ENCODE measurements around the gene HTR3D. TPM values are rescaled to one million over a fixed set of nuclear protein-coding genes. Genes with fewer than 3 reads are reported as not detected.
A peak's percentile ranks its signal among the peaks of the same experiment; 100 is the strongest.
"Not testable (repeated sequence)": the region's sequence is repeated elsewhere in the genome, so short reads cannot be mapped to it uniquely, and the experiment has no call there.

The HTR3D gene
- total RNA-seq, 4 donors from 2014 or later: not detected

GRCh38 chr3:184005941-184006507, 25.5 kb upstream of the HTR3D start:
- no peaks in the 10 kb centered on the region for H3K9me3 ChIP-seq
- intact Hi-C loops (cut with DNase I; ENCODE audit: low total_unique reads): no loop called here
- peak; percentile 94 for DNase-seq
- peaks cover 0 to 43% (median 24%) of the 10 kb centered on the region in 4 donors for H3K4me1 ChIP-seq
- 27 to 35% methylated on average over 6 to 11 of the region's 11 CpGs for WGBS, 2 donors (ENCODE audit: low coverage in 1 of 2)
- TF ChIP-seq POLR2A (IDR thresholded peaks at IDR 0.05): peak; percentile 39
- peak; percentile 28 to 72 (median 28) for TF ChIP-seq POLR2AphosphoS5 (IDR thresholded peaks at IDR 0.05)
- TF ChIP-seq EP300 (IDR thresholded peaks at IDR 0.05; ENCODE audit: low read depth): no peak
- TF ChIP-seq, protein P1, sequence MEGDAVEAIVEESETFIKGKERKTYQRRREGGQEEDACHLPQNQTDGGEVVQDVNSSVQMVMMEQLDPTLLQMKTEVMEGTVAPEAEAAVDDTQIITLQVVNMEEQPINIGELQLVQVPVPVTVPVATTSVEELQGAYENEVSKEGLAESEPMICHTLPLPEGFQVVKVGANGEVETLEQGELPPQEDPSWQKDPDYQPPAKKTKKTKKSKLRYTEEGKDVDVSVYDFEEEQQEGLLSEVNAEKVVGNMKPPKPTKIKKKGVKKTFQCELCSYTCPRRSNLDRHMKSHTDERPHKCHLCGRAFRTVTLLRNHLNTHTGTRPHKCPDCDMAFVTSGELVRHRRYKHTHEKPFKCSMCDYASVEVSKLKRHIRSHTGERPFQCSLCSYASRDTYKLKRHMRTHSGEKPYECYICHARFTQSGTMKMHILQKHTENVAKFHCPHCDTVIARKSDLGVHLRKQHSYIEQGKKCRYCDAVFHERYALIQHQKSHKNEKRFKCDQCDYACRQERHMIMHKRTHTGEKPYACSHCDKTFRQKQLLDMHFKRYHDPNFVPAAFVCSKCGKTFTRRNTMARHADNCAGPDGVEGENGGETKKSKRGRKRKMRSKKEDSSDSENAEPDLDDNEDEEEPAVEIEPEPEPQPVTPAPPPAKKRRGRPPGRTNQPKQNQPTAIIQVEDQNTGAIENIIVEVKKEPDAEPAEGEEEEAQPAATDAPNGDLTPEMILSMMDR (IDR thresholded peaks at IDR 0.05): no peak
- no peaks in the 10 kb centered on the region for H3K27me3 ChIP-seq
- peak overlapping the region; percentile 72 to 86 (median 78) for H3K27ac ChIP-seq
- peak overlapping the region in 1 of 4 donors; percentile 5 for H3K4me3 ChIP-seq
- H3K36me3 ChIP-seq: peaks cover 0 to 7% (median 0%) of the 10 kb centered on the region in 4 donors
- in situ Hi-C loops (cut with MboI; ENCODE audit: low pct_ligation_motif_present in 1 of 4, low pct_unique_long_range_greater_than_20kb in 1 of 4, low sequenced_read_pairs in 3 of 4): no loop called here

DNA sequence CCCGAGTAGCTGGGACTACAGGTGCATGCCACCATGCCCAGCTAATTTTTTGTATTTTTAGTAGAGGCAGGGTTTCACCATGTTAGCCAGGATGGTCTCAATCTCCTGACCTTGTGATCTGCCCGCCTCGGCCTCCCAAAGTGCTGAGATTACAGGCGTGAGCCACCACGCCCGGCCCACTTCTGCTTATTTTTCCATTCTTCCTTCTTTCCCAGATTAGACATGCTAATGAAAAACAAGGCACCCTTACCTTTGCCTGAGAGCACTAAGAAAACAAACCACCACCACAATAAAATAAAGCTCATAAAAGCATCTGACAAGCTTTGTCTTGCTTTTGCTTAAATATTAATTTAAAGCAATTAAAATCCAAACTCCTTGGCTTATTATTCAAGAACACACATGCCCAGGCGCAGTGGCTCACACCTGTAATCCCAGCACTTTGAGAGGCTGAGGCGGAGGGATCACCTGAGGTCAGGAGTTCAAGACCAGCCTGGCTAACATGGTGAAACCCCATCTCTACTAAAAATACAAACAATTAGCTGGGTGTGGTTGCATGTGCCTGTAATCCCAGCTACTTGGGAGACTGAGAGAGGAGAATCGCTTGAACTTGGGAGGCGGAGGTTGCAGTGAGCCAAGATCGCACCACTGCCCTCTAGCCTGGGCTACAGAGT, 24.3 kb upstream of the HTR3D start:
- DNase-seq: peak; percentile 50
- 42 to 62% methylated on average over 5 to 11 of the region's 11 CpGs for WGBS, 2 donors (ENCODE audit: low coverage in 1 of 2)

DNA sequence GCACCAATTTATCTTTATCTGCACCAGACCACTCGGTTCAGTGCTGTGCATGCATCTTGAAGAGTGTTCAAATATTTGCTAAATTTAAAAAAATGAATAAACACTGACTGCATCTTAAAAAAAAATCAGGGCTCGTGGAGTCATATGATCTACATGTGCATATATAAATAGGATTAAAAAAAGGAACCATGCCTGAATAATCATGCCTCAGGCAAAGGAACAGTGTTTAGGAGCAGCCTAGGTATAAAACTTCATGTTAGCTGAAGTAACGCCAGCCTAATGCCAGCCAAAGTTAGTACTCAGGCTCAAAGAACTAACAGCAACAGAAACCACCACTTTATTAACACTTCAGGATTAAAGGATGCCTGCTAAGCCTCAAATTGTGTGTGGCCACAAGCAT, 23.4 kb upstream of the HTR3D start:
- H3K36me3 ChIP-seq: peaks cover 0 to 7% (median 0%) of the 10 kb centered on the region in 4 donors
- no peak for DNase-seq
- in situ Hi-C loops (cut with MboI; ENCODE audit: low pct_ligation_motif_present in 1 of 4, low pct_unique_long_range_greater_than_20kb in 1 of 4, low sequenced_read_pairs in 3 of 4): no loop called here
- no peaks in the 10 kb centered on the region for H3K9me3 ChIP-seq
- intact Hi-C loops (cut with DNase I; ENCODE audit: low total_unique reads): no loop called here
- peaks cover 0 to 60% (median 35%) of the 10 kb centered on the region in 4 donors for H3K4me1 ChIP-seq
- TF ChIP-seq EP300 (IDR thresholded peaks at IDR 0.05; ENCODE audit: low read depth) (no peak), POLR2AphosphoS5 (IDR thresholded peaks at IDR 0.05) (no peak), POLR2A (IDR thresholded peaks at IDR 0.05) (no peak)
- TF ChIP-seq, protein P1 (IDR thresholded peaks at IDR 0.05): no peak
- whole genome bisulfite sequencing, 2 donors (ENCODE audit: low coverage in 1 of 2): 48 to 67% methylated on average over 3 of the region's 3 CpGs
- no peak overlapping the region for H3K4me3 ChIP-seq
- peak overlapping the region; percentile 72 to 86 (median 78) for H3K27ac ChIP-seq
- no peaks in the 10 kb centered on the region for H3K27me3 ChIP-seq

More for the DNA sequence above, 24.3 kb upstream of the HTR3D start:
- H3K27me3 ChIP-seq; H3K9me3 ChIP-seq; in situ Hi-C loops (cut with MboI; ENCODE audit: low pct_ligation_motif_present in 1 of 4, low pct_unique_long_range_greater_than_20kb in 1 of 4, low sequenced_read_pairs in 3 of 4); intact Hi-C loops (cut with DNase I; ENCODE audit: low total_unique reads); H3K4me3 ChIP-seq; H3K36me3 ChIP-seq: not testable (repeated sequence)
- H3K27ac ChIP-seq: peak overlapping the region; percentile 72 to 86 (median 78)
- H3K4me1 ChIP-seq: peaks cover 0 to 51% (median 30%) of the 10 kb centered on the region in 4 donors

- TF ChIP-seq, protein P1 (IDR thresholded peaks at IDR 0.05): no peak
- TF ChIP-seq POLR2AphosphoS5 (IDR thresholded peaks at IDR 0.05) (no peak), POLR2A (IDR thresholded peaks at IDR 0.05) (no peak), EP300 (IDR thresholded peaks at IDR 0.05; ENCODE audit: low read depth) (no peak)
- H3K27ac ChIP-seq: peak overlapping the region in 1 of 4 donors; percentile 15
- H3K36me3 ChIP-seq: peaks cover 0 to 7% (median 0%) of the 10 kb centered on the region in 4 donors
- peaks cover 7 to 66% (median 39%) of the 10 kb centered on the region in 4 donors for H3K4me1 ChIP-seq
- no peak overlapping the region for H3K4me3 ChIP-seq
- H3K27me3 ChIP-seq: no peaks in the 10 kb centered on the region
- no peak for DNase-seq
- no peaks in the 10 kb centered on the region for H3K9me3 ChIP-seq
- intact Hi-C loops (cut with DNase I; ENCODE audit: low total_unique reads) (no loop called here), in situ Hi-C loops (cut with MboI; ENCODE audit: low pct_ligation_motif_present in 1 of 4, low pct_unique_long_range_greater_than_20kb in 1 of 4, low sequenced_read_pairs in 3 of 4) (no loop called here)
- WGBS, 2 donors (ENCODE audit: low coverage in 1 of 2): 66 to 78% methylated on average over 4 of the region's 4 CpGs
Observed at GRCh38 chr3:184011230-184011876, 20.2 kb upstream of the HTR3D start.

Data from transverse colon (tissue), 4 donors.